Caco-2 (cell line): ENCODE data around the gene SYP. TPM values are rescaled to one million over a fixed set of nuclear protein-coding genes. Genes with fewer than 3 reads are reported as not detected.

ENCODE experiments used
- BruUV-seq: library from RNA; stranded (reverse); fragments of 400-500 nt; replicated peaks from 2 replicates; lab custom pipeline; 2021; lab: Mats Ljungman, UMichigan
- CTCF ChIA-PET: fragments of 300-600 bp; sonication (Branson Sonifier 250); formaldehyde crosslinking; loops from one replicate; lab custom pipeline; 2022; ENCODE audit warnings: antibody characterized with exemption; lab: Charles Lee
- POLR2A ChIA-PET: fragments of 300-600 bp; sonication (Branson Sonifier 250); formaldehyde crosslinking; loops from one replicate; lab custom pipeline; 2022; ENCODE audit warnings: antibody characterized with exemption; lab: Charles Lee
- DNase-seq, 2 experiments: peaks; one replicate each; pipeline versions ENCODE4 v3.0.0 to v3.0.0-alpha.2; 2020 to 2022
- H3K27me3 ChIP-seq: replicated peaks from 2 replicates; pipeline ENCODE4 v1.6.0; 2011; ENCODE audit warnings: low read length; ENCODE audit not compliant: control insufficient read depth, insufficient read depth
- H3K36me3 ChIP-seq: 2 replicates; pipeline ENCODE4 v1.5.1; 2011; ENCODE audit warnings: low read length; ENCODE audit not compliant: control insufficient read depth, insufficient read depth
- H3K4me1 ChIP-seq: fragments of 250-450 bp; sonication (Bioruptor Pico); 2 replicates; pipeline ENCODE4 v1.5.1; 2020; ENCODE audit warnings: mild to moderate bottlenecking
- H3K4me3 ChIP-seq: 2 replicates; pipeline ENCODE4 v1.5.1; 2011; ENCODE audit warnings: low read depth, mild to moderate bottlenecking, control low read depth, low read length
- H3K9me3 ChIP-seq: fragments of 250-450 bp; sonication (Bioruptor Pico); 2 replicates; pipeline ENCODE4 v1.5.1; 2020; ENCODE audit warnings: mild to moderate bottlenecking, moderate library complexity
- H3K27ac Mint-ChIP-seq: one replicate; pipeline ENCODE4 v1.8.0; 2022; ENCODE audit warnings: mixed read lengths; ENCODE audit not compliant: unreplicated experiment
- H3K27me3 Mint-ChIP-seq: one replicate; pipeline ENCODE4 v1.8.0; 2022; ENCODE audit warnings: mixed read lengths; ENCODE audit not compliant: insufficient read depth, unreplicated experiment
- H3K36me3 Mint-ChIP-seq: one replicate; pipeline ENCODE4 v1.8.0; 2022; ENCODE audit warnings: mild to moderate bottlenecking, mixed read lengths; ENCODE audit not compliant: insufficient read depth, unreplicated experiment
- H3K4me1 Mint-ChIP-seq: one replicate; pipeline ENCODE4 v1.8.0; 2022; ENCODE audit warnings: low read depth, mixed read lengths; ENCODE audit not compliant: unreplicated experiment
- H3K4me3 Mint-ChIP-seq: one replicate; pipeline ENCODE4 v1.8.0; 2022; ENCODE audit warnings: mild to moderate bottlenecking, moderate library complexity, mixed read lengths; ENCODE audit not compliant: unreplicated experiment
- H3K9me3 Mint-ChIP-seq: one replicate; pipeline ENCODE4 v1.8.0; 2022; ENCODE audit warnings: mixed read lengths; ENCODE audit not compliant: unreplicated experiment
- CTCF ChIP-seq, 2 experiments: fragments of 200-600 bp in 1 of 2; IDR thresholded peaks; 1 replicate in 1 of 2; 2 replicates in 1 of 2; pipeline versions ENCODE4 v1.5.1 to v1.8.0; 2011 to 2022; ENCODE audit warnings: antibody characterized with exemption in 1 of 2, control low read depth in 1 of 2, inconsistent platforms in 1 of 2, low read depth in 1 of 2, low read length in 1 of 2, mild to moderate bottlenecking in 1 of 2, moderate library complexity in 1 of 2; ENCODE audit not compliant: insufficient read depth in 1 of 2, severe bottlenecking in 1 of 2, unreplicated experiment in 1 of 2
- intact Hi-C: fragments of 100-400 bp; cut with micrococcal nuclease; formaldehyde crosslinking; loops from one replicate; pipeline ENCODE4 v1.10.0; 2022; ENCODE audit not compliant: unreplicated experiment
- total RNA-seq: library from RNA; stranded (reverse); gene quantifications from 2 replicates; pipeline ENCODE4 v1.2.3, GENCODE V29; 2022

SYP gene
- total RNA-seq, 1 experiment from 2014 or later, result 18.3 TPM

- peaks cover 11% of the 10 kb centered on the region for H3K36me3 Mint-ChIP-seq
- H3K9me3 ChIP-seq, result no peaks in the 10 kb centered on the region
- no peak overlapping the region for H3K4me3 ChIP-seq
- no peak for TF ChIP-seq CTCF (IDR thresholded peaks at IDR 0.05; ENCODE audit: insufficient read depth in 1 of 2, low read depth in 1 of 2, low read length in 1 of 2, severe bottlenecking in 1 of 2, unreplicated experiment in 1 of 2)
- H3K27me3 Mint-ChIP-seq, result no peaks in the 10 kb centered on the region
- peak overlapping the region; percentile 66 for H3K4me3 Mint-ChIP-seq
- POLR2A ChIA-PET, result no interaction called here
- DNase-seq, result peak in 1 of 2 experiments; percentile 59
- H3K27ac Mint-ChIP-seq, result peak overlapping the region; percentile 73
- peaks cover 3% of the 10 kb centered on the region for H3K4me1 Mint-ChIP-seq
- H3K9me3 Mint-ChIP-seq, result no peaks in the 10 kb centered on the region
- H3K36me3 ChIP-seq, result no peaks in the 10 kb centered on the region
- no TSS peak for BruUV-seq
- intact Hi-C loops, result no loop called here
- CTCF ChIA-PET, result interaction anchor here (0.6 kb wide), 1 partner anchor 17 kb away, joined by 4 read pairs; no protein-coding TSS in a partner anchor
- H3K27me3 ChIP-seq, result no peaks in the 10 kb centered on the region
- peaks cover 5% of the 10 kb centered on the region; the same call in 1 of the 2 replicates for H3K4me1 ChIP-seq
Measured at GRCh38 chrX:49184294-49185281, 15.4 kb downstream of the SYP start.

GRCh38 chrX:49183701-49184281 is 16.2 kb downstream of the SYP start:
- Histone ChIP-seq H3K4me1 (0 out of 2 replicates have a peak, but pooled peaks cover 5% of the 10 kb centered on the region), H3K27me3 (no peaks in the 10 kb centered on the region), H3K36me3 (no peaks in the 10 kb centered on the region), H3K9me3 (no peaks in the 10 kb centered on the region), H3K4me3 (no peak overlapping the region)
- Mint-ChIP-seq H3K27ac (peak overlapping the region; percentile 73), H3K4me1 (no peaks in the 10 kb centered on the region), H3K36me3 (peaks cover 11% of the 10 kb centered on the region), H3K27me3 (no peaks in the 10 kb centered on the region), H3K9me3 (no peaks in the 10 kb centered on the region), H3K4me3 (peak overlapping the region; percentile 66)
- no peak for TF ChIP-seq CTCF (IDR thresholded peaks at IDR 0.05; ENCODE audit: insufficient read depth in 1 of 2, low read depth in 1 of 2, low read length in 1 of 2, severe bottlenecking in 1 of 2, unreplicated experiment in 1 of 2)
- intact Hi-C loops, result no loop called here
- BruUV-seq, result no TSS peak
- ChIA-PET CTCF (interaction anchor here (0.6 kb wide), 1 partner anchor 18 kb away, joined by 4 read pairs; no protein-coding TSS in a partner anchor), POLR2A (no interaction called here)
- no peak for DNase-seq

GRCh38 chrX:49179358-49179757 is 20.6 kb downstream of the SYP start:
- no peak overlapping the region for H3K4me3 Mint-ChIP-seq
- H3K36me3 Mint-ChIP-seq, result peaks cover 22% of the 10 kb centered on the region
- intact Hi-C loops, result loop anchor here (10.0 kb wide), 1 partner anchor 55 kb away; the partner anchor contains the start of genes CACNA1F and CCDC22
- TF ChIP-seq CTCF (IDR thresholded peaks at IDR 0.05; ENCODE audit: insufficient read depth in 1 of 2, low read depth in 1 of 2, low read length in 1 of 2, severe bottlenecking in 1 of 2, unreplicated experiment in 1 of 2), result no peak
- no peaks in the 10 kb centered on the region for H3K4me1 ChIP-seq
- H3K4me3 ChIP-seq, result no peak overlapping the region
- POLR2A ChIA-PET, result no interaction called here
- CTCF ChIA-PET, result no interaction called here
- H3K27me3 ChIP-seq, result no peaks in the 10 kb centered on the region
- no peak overlapping the region for H3K27ac Mint-ChIP-seq
- no peaks in the 10 kb centered on the region for H3K9me3 Mint-ChIP-seq
- no peaks in the 10 kb centered on the region for H3K27me3 Mint-ChIP-seq
- BruUV-seq, result no TSS peak
- peaks cover 11% of the 10 kb centered on the region for H3K4me1 Mint-ChIP-seq
- no peaks in the 10 kb centered on the region for H3K9me3 ChIP-seq
- DNase-seq, result no peak
- H3K36me3 ChIP-seq, result no peaks in the 10 kb centered on the region
